Naive thymus-derived CD4-positive, alpha-beta T cell (primary cell): Measurements from ENCODE around the gene SPTBN4. TPM values are rescaled to one million over a fixed set of nuclear protein-coding genes. Genes with fewer than 3 reads are reported as not detected.

ENCODE experiments used
- ATAC-seq: fragments of 150-1000 bp; cut with Tn5 transposase; 2 replicates; pipeline ENCODE4 v1.10.0; 2021; ENCODE audit warnings: mild to moderate bottlenecking, moderate library complexity
- CTCF ChIA-PET: fragments of 350-600 bp; sonication (Branson Sonifier 250); formaldehyde crosslinking; loops from one replicate; lab custom pipeline; 2021; ENCODE audit warnings: antibody characterized with exemption; lab: Charles Lee
- POLR2A ChIA-PET: fragments of 350-600 bp; sonication (Branson Sonifier 250); formaldehyde crosslinking; loops from one replicate; lab custom pipeline; 2021; ENCODE audit warnings: antibody characterized with exemption, inconsistent platforms; lab: Charles Lee
- DNase-seq, 9 donors: peaks; one replicate each; pipeline versions ENCODE4 v3.0.0 to v3.0.0-alpha.2; 2020 to 2022; ENCODE audit warnings: mixed read lengths in 1 of 9
- H3K27ac ChIP-seq: one replicate; pipeline ENCODE4 v1.7.0; 2013; ENCODE audit warnings: mild to moderate bottlenecking, low read depth, low read length, moderate library complexity
- H3K27me3 ChIP-seq, 2 donors: one replicate each; pipeline ENCODE4 v1.7.0; 2013; ENCODE audit warnings: low read length in 2 of 2, mild to moderate bottlenecking in 2 of 2, moderate library complexity in 2 of 2; ENCODE audit not compliant: control insufficient read depth in 2 of 2, insufficient read depth in 2 of 2
- H3K36me3 ChIP-seq, 3 experiments: 1 replicate in 2 of 3; 2 replicates in 1 of 3; pipeline ENCODE4 v1.7.0; 2013; ENCODE audit warnings: low read length in 3 of 3, mild to moderate bottlenecking in 3 of 3, moderate library complexity in 1 of 3; ENCODE audit not compliant: insufficient read depth in 3 of 3, control insufficient read depth in 2 of 3
- H3K4me1 ChIP-seq, 2 donors: one replicate each; pipeline ENCODE4 v1.7.0; 2013; ENCODE audit warnings: low read length in 2 of 2, mild to moderate bottlenecking in 2 of 2, moderate library complexity in 1 of 2; ENCODE audit not compliant: control insufficient read depth in 2 of 2, insufficient read depth in 2 of 2
- H3K4me3 ChIP-seq: 2 replicates; pipeline ENCODE4 v1.7.0; 2013; ENCODE audit warnings: mild to moderate bottlenecking, low read length
- H3K9me3 ChIP-seq, 3 experiments: 1 replicate in 2 of 3; 2 replicates in 1 of 3; pipeline ENCODE4 v1.7.0; 2013; ENCODE audit warnings: low read length in 3 of 3; ENCODE audit not compliant: control insufficient read depth in 2 of 3
- H3K27ac Mint-ChIP-seq, 9 donors: one replicate each; pipeline ENCODE4 v1.8.0; 2020 to 2022; ENCODE audit warnings: mixed read lengths in 9 of 9, mild to moderate bottlenecking in 8 of 9, moderate library complexity in 5 of 9, inconsistent platforms in 2 of 9
- H3K27me3 Mint-ChIP-seq, 5 donors: one replicate each; pipeline ENCODE4 v1.8.0; 2021 to 2022; ENCODE audit warnings: mixed read lengths in 5 of 5, mild to moderate bottlenecking in 1 of 5
- H3K36me3 Mint-ChIP-seq, 5 donors: one replicate each; pipeline ENCODE4 v1.8.0; 2020 to 2022; ENCODE audit warnings: mixed read lengths in 5 of 5, mild to moderate bottlenecking in 3 of 5, inconsistent platforms in 1 of 5
- H3K4me1 Mint-ChIP-seq, 7 donors: one replicate each; pipeline ENCODE4 v1.8.0; 2020 to 2022; ENCODE audit warnings: mixed read lengths in 7 of 7, mild to moderate bottlenecking in 3 of 7, inconsistent platforms in 1 of 7
- H3K4me3 Mint-ChIP-seq, 10 donors: one replicate each; pipeline ENCODE4 v1.8.0; 2020 to 2022; ENCODE audit warnings: mild to moderate bottlenecking in 10 of 10, mixed read lengths in 10 of 10, moderate library complexity in 6 of 10, inconsistent platforms in 2 of 10
- H3K9me3 Mint-ChIP-seq, 11 donors: one replicate each; pipeline ENCODE4 v1.8.0; 2020 to 2022; ENCODE audit warnings: mixed read lengths in 11 of 11, mild to moderate bottlenecking in 4 of 11, inconsistent platforms in 1 of 11, moderate library complexity in 1 of 11
- intact Hi-C, 2 donors: fragments of 100-400 bp; cut with micrococcal nuclease; formaldehyde crosslinking; loops; one replicate each; pipeline ENCODE4 v1.15.1; 2023
- polyA plus RNA-seq, 2 donors: library from polyadenylated mRNA; unstranded; fragments of 300-500 nt; fragmentation: Illumina TruSeq; gene quantifications; one replicate each; pipeline ENCODE4 v1.2.3, GENCODE V29; 2021
- total RNA-seq, 6 experiments: library from RNA in 5 of 6; stranded (reverse) in 5 of 6; gene quantifications; 1 replicate in 5 of 6; 2 replicates in 1 of 6; pipeline ENCODE4 v1.2.3 and lab custom pipeline; 2021 to 2026

SPTBN4 gene
- total and polyA plus RNA-seq, 7 experiments from 2014 or later = 0.20 to 1.5 (median 0.66) TPM; not detected in 1

GRCh38 chr19:40599902-40600569 is 133.2 kb downstream of the SPTBN4 start:
- Histone ChIP-seq H3K27ac (no peak overlapping the region), H3K27me3 (peaks cover 17 to 25% of the 10 kb centered on the region in 2 donors), H3K4me3 (no peak overlapping the region), H3K9me3 (no peaks in the 10 kb centered on the region), H3K36me3 (no peaks in the 10 kb centered on the region), H3K4me1 (peaks cover 49 to 57% of the 10 kb centered on the region in 2 donors)
- ATAC-seq (no peak), DNase-seq (no peak)
- H3K4me1 Mint-ChIP-seq = peaks cover 24 to 66% (median 55%) of the 10 kb centered on the region in 7 donors
- H3K36me3 Mint-ChIP-seq = peaks cover 0 to 1% (median 0%) of the 10 kb centered on the region in 5 donors
- POLR2A ChIA-PET = interaction anchor here (0.6 to 2.0 kb wide), 3 partner anchors 8 to 179 kb away, joined by 3 to 6 read pairs (median 5); no protein-coding TSS in a partner anchor
- CTCF ChIA-PET = interaction anchor here (0.9 to 2.8 kb wide), 9 partner anchors 8 to 295 kb away, joined by 3 to 9 read pairs (median 4); no protein-coding TSS in a partner anchor
- peak overlapping the region in 4 of 9 donors; percentile 7 to 75 (median 46) for H3K27ac Mint-ChIP-seq
- peaks cover 29 to 60% (median 37%) of the 10 kb centered on the region in 5 donors for H3K27me3 Mint-ChIP-seq
- intact Hi-C loops = loop anchor here (2.0 to 10.0 kb wide), 6 partner anchors 15 to 955 kb away; partner anchors contain the start of gene SHKBP1 (in 1 of the 2)
- peaks cover 0 to 3% (median 0%) of the 10 kb centered on the region in 11 donors for H3K9me3 Mint-ChIP-seq
- H3K4me3 Mint-ChIP-seq = peak overlapping the region; percentile 52 to 76 (median 68)

GRCh38 chr19:40600570-40601133 is 133.9 kb downstream of the SPTBN4 start:
- Histone ChIP-seq H3K4me3 (no peak overlapping the region), H3K27ac (no peak overlapping the region), H3K9me3 (no peaks in the 10 kb centered on the region), H3K27me3 (peaks cover 17 to 25% of the 10 kb centered on the region in 2 donors), H3K4me1 (peaks cover 52 to 59% of the 10 kb centered on the region in 2 donors), H3K36me3 (no peaks in the 10 kb centered on the region)
- peaks cover 0 to 1% (median 0%) of the 10 kb centered on the region in 5 donors for H3K36me3 Mint-ChIP-seq
- peaks cover 0 to 3% (median 0%) of the 10 kb centered on the region in 11 donors for H3K9me3 Mint-ChIP-seq
- peaks cover 29 to 57% (median 37%) of the 10 kb centered on the region in 5 donors for H3K27me3 Mint-ChIP-seq
- DNase-seq = no peak
- CTCF ChIA-PET = interaction anchor here (0.9 to 2.8 kb wide), 7 partner anchors 9 to 295 kb away, joined by 3 to 9 read pairs (median 4); no protein-coding TSS in a partner anchor
- no peak for ATAC-seq
- intact Hi-C loops = loop anchor here in 1 of 2 donors (10.0 kb wide), 2 partner anchors 456 to 954 kb away; no protein-coding TSS in a partner anchor
- peaks cover 24 to 70% (median 58%) of the 10 kb centered on the region in 7 donors for H3K4me1 Mint-ChIP-seq
- peak overlapping the region; percentile 42 to 76 (median 64) for H3K4me3 Mint-ChIP-seq
- POLR2A ChIA-PET = interaction anchor here (0.6 to 2.0 kb wide), 5 partner anchors 9 to 180 kb away, joined by 3 to 6 read pairs (median 3); no protein-coding TSS in a partner anchor
- peak overlapping the region in 1 of 9 donors; percentile 43 for H3K27ac Mint-ChIP-seq

GRCh38 chr19:40601134-40601974 is 134.6 kb downstream of the SPTBN4 start, which contains the start of gene LTBP4:
LTBP4 (plus strand) TSS chr19:40601369; CDS start chr19:40601388, 19 bp downstream.
- H3K4me3 Mint-ChIP-seq = peak within 1 kb of the TSS; percentile 49 to 76 (median 68)

GRCh38 chr19:40603071-40603388 is 136.2 kb downstream of the SPTBN4 start:
- Mint-ChIP-seq H3K4me1 (peaks cover 20 to 86% (median 72%) of the 10 kb centered on the region in 7 donors), H3K36me3 (peaks cover 0 to 1% (median 0%) of the 10 kb centered on the region in 5 donors), H3K27ac (peak overlapping the region in 3 of 9 donors; percentile 24 to 80 (median 76)), H3K4me3 (peak overlapping the region in 8 of 10 donors; percentile 21 to 95 (median 84)), H3K27me3 (peaks cover 24 to 39% (median 32%) of the 10 kb centered on the region in 5 donors), H3K9me3 (peaks cover 0 to 2% (median 0%) of the 10 kb centered on the region in 11 donors)
- Histone ChIP-seq H3K4me1 (peaks cover 58 to 60% of the 10 kb centered on the region in 2 donors), H3K9me3 (no peaks in the 10 kb centered on the region), H3K27ac (peak overlapping the region; percentile 35), H3K27me3 (peaks cover 13 to 21% of the 10 kb centered on the region in 2 donors), H3K4me3 (no peak overlapping the region), H3K36me3 (no peaks in the 10 kb centered on the region)
- ChIA-PET POLR2A (interaction anchor here (0.5 to 4.2 kb wide), 6 partner anchors 8 to 177 kb away, joined by 3 to 34 read pairs (median 4); partner anchors contain the start of gene SERTAD1), CTCF (interaction anchor here (0.6 to 4.4 kb wide), 10 partner anchors 9 to 298 kb away, joined by 3 to 42 read pairs (median 4); no protein-coding TSS in a partner anchor)
- intact Hi-C loops = loop anchor here in 1 of 2 donors (10.0 kb wide), 2 partner anchors 458 to 952 kb away; no protein-coding TSS in a partner anchor
- ATAC-seq (no peak), DNase-seq (no peak)

More at GRCh38 chr19:40601134-40601974, 134.6 kb downstream of the SPTBN4 start, which contains the start of gene LTBP4:
- DNase-seq (peak in 2 of 9 donors; percentile 17 to 61), ATAC-seq (no peak)
- H3K27ac Mint-ChIP-seq = peak within 1 kb of the TSS in 3 of 9 donors; percentile 28 to 48 (median 43)
- H3K27me3 Mint-ChIP-seq = peaks cover 29 to 52% (median 37%) of the 10 kb centered on the region in 5 donors
- peak within 1 kb of the TSS; percentile 43 for H3K4me3 ChIP-seq
- H3K9me3 Mint-ChIP-seq = peaks cover 0 to 3% (median 0%) of the 10 kb centered on the region in 11 donors
- POLR2A ChIA-PET = interaction anchor here (1.0 to 2.0 kb wide), 3 partner anchors 10 to 25 kb away, joined by 3 to 6 read pairs (median 3); no protein-coding TSS in a partner anchor
- CTCF ChIA-PET = interaction anchor here (0.9 to 1.6 kb wide), 3 partner anchors 8 to 20 kb away, joined by 3 to 6 read pairs (median 3); no protein-coding TSS in a partner anchor
- intact Hi-C loops = loop anchor here in 1 of 2 donors (10.0 kb wide), 2 partner anchors 457 to 953 kb away; no protein-coding TSS in a partner anchor
- peaks cover 0 to 1% (median 0%) of the 10 kb centered on the region in 5 donors for H3K36me3 Mint-ChIP-seq
- peaks cover 58 to 59% of the 10 kb centered on the region in 2 donors for H3K4me1 ChIP-seq
- no peaks in the 10 kb centered on the region for H3K36me3 ChIP-seq
- H3K27ac ChIP-seq = no peak within 1 kb of the TSS
- no peaks in the 10 kb centered on the region for H3K9me3 ChIP-seq
- peaks cover 24 to 76% (median 63%) of the 10 kb centered on the region in 7 donors for H3K4me1 Mint-ChIP-seq
- peaks cover 17 to 25% of the 10 kb centered on the region in 2 donors for H3K27me3 ChIP-seq

- peak overlapping the region; percentile 84 to 98 (median 88) for H3K4me3 Mint-ChIP-seq
- peak overlapping the region; percentile 72 for H3K4me3 ChIP-seq
- intact Hi-C loops = loop anchor here (1.0 to 10.0 kb wide), 6 partner anchors 111 to 951 kb away; partner anchors contain the start of genes BLVRB (in 1 of the 2), C19orf47 (in 1 of the 2), PLD3 (in 1 of the 2) and SERTAD3 (in 1 of the 2)
- H3K9me3 ChIP-seq = no peaks in the 10 kb centered on the region
- H3K4me1 ChIP-seq = peaks cover 54 to 60% of the 10 kb centered on the region in 2 donors
- peak overlapping the region; percentile 72 to 93 (median 86) for H3K27ac Mint-ChIP-seq
- peaks cover 24 to 39% (median 29%) of the 10 kb centered on the region in 5 donors for H3K27me3 Mint-ChIP-seq
- peak; percentile 82 to 96 (median 93) for DNase-seq
- POLR2A ChIA-PET = interaction anchor here (0.6 to 4.2 kb wide), 13 partner anchors 9 to 201 kb away, joined by 3 to 34 read pairs (median 4); partner anchors contain the start of gene SERTAD1
- CTCF ChIA-PET = interaction anchor here (0.6 to 4.4 kb wide), 11 partner anchors 9 to 367 kb away, joined by 3 to 42 read pairs (median 4); no protein-coding TSS in a partner anchor
- H3K9me3 Mint-ChIP-seq = peaks cover 0 to 2% (median 0%) of the 10 kb centered on the region in 11 donors
- peak overlapping the region; percentile 35 for H3K27ac ChIP-seq
- ATAC-seq = peak; percentile 86
- H3K36me3 ChIP-seq = no peaks in the 10 kb centered on the region
- H3K36me3 Mint-ChIP-seq = peaks cover 0 to 1% (median 0%) of the 10 kb centered on the region in 5 donors
- peaks cover 10 to 21% of the 10 kb centered on the region in 2 donors for H3K27me3 ChIP-seq
- H3K4me1 Mint-ChIP-seq = peaks cover 20 to 84% (median 71%) of the 10 kb centered on the region in 7 donors
Measured at GRCh38 chr19:40603389-40604170, 136.8 kb downstream of the SPTBN4 start.
